K562 (cell line): ENCODE results near the gene LEUTX. TPM values are rescaled to one million over a fixed set of nuclear protein-coding genes. Genes with fewer than 3 reads are reported as not detected.

Experiments
- ATAC-seq: fragments of 200-7000 bp; cut with Tn5 transposase; 3 replicates; pipeline ENCODE4 v1.9.1; 2020; ENCODE audit warnings: moderate library complexity
- BruUV-seq: library from RNA; stranded (reverse); fragments of 400-500 nt; replicated peaks from 2 replicates; lab custom pipeline; 2021; lab: Mats Ljungman, UMichigan
- CTCF ChIA-PET: fragments of 300-600 bp; formaldehyde crosslinking; extraction: SDS; loops from one replicate; lab custom pipeline; 2021; ENCODE audit warnings: low intra/inter-chr PET ratio; lab: Yijun Ruan, JAX
- POLR2A ChIA-PET: fragments of 300-600, 350-650 bp; sonication (Branson Sonifier 250); formaldehyde crosslinking; extraction: SDS; loops from one replicate; lab custom pipeline; 2021; ENCODE audit warnings: antibody characterized with exemption, inconsistent platforms; lab: Yijun Ruan, JAX
- DNase-seq, 4 experiments: peaks; one replicate each; pipeline versions ENCODE4 v3.0.0 to v3.0.0-alpha.2; 2011 to 2018; ENCODE audit warnings: low spot score in 3 of 4, mixed read lengths in 3 of 4; ENCODE audit errors: extremely low read depth in 1 of 4
- FAIRE-seq: peaks from 2 replicates; lab custom pipeline; 2011; peaks lifted over from hg19 to GRCh38; lab: Jason Lieb, UNC
- H2AFZ ChIP-seq: 2 replicates; pipeline ENCODE4 v1.6.0; 2011; ENCODE audit warnings: low read depth, low read length, control low read depth, inconsistent platforms
- H3K27ac ChIP-seq: fragments of 200-600 bp; 3 replicates; pipeline ENCODE4 v1.8.0; 2011; ENCODE audit warnings: low read depth, mild to moderate bottlenecking, control low read depth, inconsistent platforms, low read length, moderate library complexity, mixed read lengths; ENCODE audit errors: extremely low read depth
- H3K27me3 ChIP-seq, 2 experiments: fragments of 300-600 bp in 1 of 2; 2 replicates in 1 of 2; 3 replicates in 1 of 2; pipeline versions ENCODE4 v1.6.0 to v1.8.0; 2011; ENCODE audit warnings: inconsistent platforms in 2 of 2, low read length in 2 of 2, mild to moderate bottlenecking in 1 of 2, mixed read lengths in 1 of 2, moderate library complexity in 1 of 2; ENCODE audit not compliant: control insufficient read depth in 2 of 2, insufficient read depth in 2 of 2
- H3K36me3 ChIP-seq: fragments of 300-600 bp; 3 replicates; pipeline ENCODE4 v1.8.0; 2011; ENCODE audit warnings: mild to moderate bottlenecking, low read length, inconsistent platforms; ENCODE audit not compliant: control insufficient read depth, insufficient read depth
- H3K4me1 ChIP-seq, 2 experiments: fragments of 200-600 bp in 1 of 2; replicated peaks in 1 of 2; 2 replicates in 1 of 2; 3 replicates in 1 of 2; pipeline versions ENCODE4 v1.5.1 to v1.8.0; 2011; ENCODE audit warnings: inconsistent platforms in 2 of 2, low read length in 2 of 2, mild to moderate bottlenecking in 1 of 2, mixed read lengths in 1 of 2, moderate library complexity in 1 of 2; ENCODE audit not compliant: control insufficient read depth in 2 of 2, insufficient read depth in 2 of 2
- H3K4me2 ChIP-seq: 2 replicates; pipeline ENCODE4 v1.6.1; 2011; ENCODE audit warnings: low read length, control low read depth, inconsistent platforms, mixed read lengths; ENCODE audit not compliant: insufficient read depth
- H3K4me3 ChIP-seq: fragments of 200-600 bp; sonication (generic), shearing (Covaris generic); 2 replicates; pipeline ENCODE4 v1.5.1; 2016; ENCODE audit warnings: control low read depth, inconsistent platforms
- H3K79me2 ChIP-seq: fragments of 200-600 bp; 3 replicates; pipeline ENCODE4 v1.8.0; 2011; ENCODE audit warnings: low read length, inconsistent platforms; ENCODE audit not compliant: control insufficient read depth, insufficient read depth
- H3K9ac ChIP-seq, 2 experiments: 2 replicates each; pipeline versions ENCODE4 v1.6.0 to v1.6.1; 2011; ENCODE audit warnings: low read depth in 2 of 2, low read length in 2 of 2, control low read depth in 1 of 2, inconsistent platforms in 1 of 2, mild to moderate bottlenecking in 1 of 2, mixed read lengths in 1 of 2; ENCODE audit not compliant: insufficient read depth in 1 of 2
- H3K9me1 ChIP-seq: one replicate; pipeline ENCODE4 v1.6.0; 2011; ENCODE audit warnings: inconsistent platforms, mild to moderate bottlenecking, low read length, moderate library complexity; ENCODE audit not compliant: control insufficient read depth, insufficient read depth
- H3K9me3 ChIP-seq: replicated peaks from 2 replicates; pipeline ENCODE4 v1.5.1; 2011; ENCODE audit warnings: low read depth, low read length, inconsistent platforms; ENCODE audit not compliant: control insufficient read depth, insufficient read depth
- H4K20me1 ChIP-seq: replicated peaks from 2 replicates; pipeline ENCODE4 v1.6.1; 2011; ENCODE audit warnings: low read length, inconsistent platforms, mixed read lengths; ENCODE audit not compliant: control insufficient read depth, insufficient read depth
- DPF2 ChIP-seq: fragments of 450-650 bp; IDR thresholded peaks from 2 replicates; pipeline ENCODE4 v1.6.1; 2016
- FOXP1 ChIP-seq: sonication (generic); formaldehyde crosslinking; IDR thresholded peaks from 2 replicates; pipeline ENCODE4 v1.8.0; 2022; ENCODE audit warnings: mild to moderate bottlenecking, missing genetic modification reagents
- JUN ChIP-seq, 2 experiments: sonication (generic) in 1 of 2; formaldehyde crosslinking in 1 of 2; IDR thresholded peaks; 2 replicates each; pipeline versions ENCODE4 v1.6.1 to v1.8.0; 2012 to 2022; ENCODE audit warnings: borderline replicate concordance in 2 of 2, mild to moderate bottlenecking in 2 of 2, improper control_type of control experiment in 1 of 2, low read depth in 1 of 2, low read length in 1 of 2, missing genetic modification reagents in 1 of 2
- RNF2 ChIP-seq: sonication (generic); IDR thresholded peaks from 2 replicates; pipeline ENCODE4 v1.6.1; 2016
- ZNF212 ChIP-seq: fragments of 450-650 bp; formaldehyde crosslinking; IDR thresholded peaks from 2 replicates; pipeline ENCODE4 v1.4.0; 2020; ENCODE audit warnings: mild to moderate bottlenecking
- WGBS: fragments of 100-300 bp; shearing (Covaris generic); methylation state at CpG from one replicate; pipeline ENCODE4 v1.1.6; 2016; ENCODE audit warnings: low coverage, mixed read lengths; ENCODE audit not compliant: insufficient coverage; ENCODE audit errors: missing lambda C conversion rate; 5-methylcytosine and 5-hydroxymethylcytosine counted together
- in situ Hi-C: fragments of 300-500 bp; cut with MboI; formaldehyde crosslinking; loops from 4 replicates; pipeline ENCODE4 v1.15.0; 2018; ENCODE audit warnings: inconsistent platforms, mixed read lengths
- intact Hi-C: fragments of 100-400 bp; cut with micrococcal nuclease; formaldehyde crosslinking; loops from 2 replicates; pipeline ENCODE4 v1.14.2; 2022
- polyA plus RNA-seq, 8 experiments: library from polyadenylated mRNA; depleted of rRNA in 4 of 8; stranded (reverse) in 5 of 8; unstranded in 3 of 8; fragments of >200 nt; fragmentation: Nextera tagmentation in 2 of 8; fragmentation: Illumina TruSeq in 1 of 8; extraction: Ambion mirVana in 2 of 8; extraction: Trizol in 1 of 8; gene quantifications; 2 replicates each; pipeline versions ENCODE4 v1.2.1 to v1.2.3, GENCODE V29; 2011 to 2014; ENCODE audit warnings: inconsistent platforms in 1 of 8, missing spikeins in 1 of 8
- total RNA-seq, 7 experiments: library from RNA; depleted of rRNA in 6 of 7; stranded (reverse); fragments of >200 nt in 6 of 7; fragmentation: Illumina TruSeq in 2 of 7; extraction: Trizol in 2 of 7; gene quantifications; 2 replicates each; pipeline versions ENCODE4 v1.2.1 to v1.2.3, GENCODE V29; 2011 to 2021; ENCODE audit warnings: low replicate concordance in 1 of 7
- TF ChIP-seq, protein P1 (sequence below): sonication (generic); formaldehyde crosslinking; IDR thresholded peaks from 2 replicates; pipeline ENCODE4 v1.8.0; 2022; ENCODE audit warnings: missing genetic modification reagents, mild to moderate bottlenecking, borderline replicate concordance
- TF ChIP-seq, protein P2 (sequence below): fragments of 450-650 bp; formaldehyde crosslinking; IDR thresholded peaks from 2 replicates; pipeline ENCODE4 v1.4.0; 2020; ENCODE audit warnings: mild to moderate bottlenecking, moderate library complexity
- TF ChIP-seq, protein P3 (sequence below): fragments of 250-450 bp; sonication (Bioruptor Pico); IDR thresholded peaks from 2 replicates; pipeline ENCODE4 v1.4.0; 2020; ENCODE audit warnings: mild to moderate bottlenecking, moderate library complexity
- TF ChIP-seq, protein P4 (sequence below): fragments of 250-450 bp; sonication (Bioruptor Pico); IDR thresholded peaks from 2 replicates; pipeline ENCODE4 v1.8.0; 2022; ENCODE audit warnings: inconsistent platforms, mild to moderate bottlenecking, moderate library complexity, borderline replicate concordance
- TF ChIP-seq, protein P5 (sequence below): fragments of 250-450 bp; sonication (Bioruptor Pico); IDR thresholded peaks from 2 replicates; pipeline ENCODE4 v1.4.0; 2020; ENCODE audit warnings: mild to moderate bottlenecking

The LEUTX gene
- total and polyA plus RNA-seq, 9 of the 15 experiments (the other 6 are each of a cell fraction or from before 2014, with no cell fraction given), result not detected

DNA sequence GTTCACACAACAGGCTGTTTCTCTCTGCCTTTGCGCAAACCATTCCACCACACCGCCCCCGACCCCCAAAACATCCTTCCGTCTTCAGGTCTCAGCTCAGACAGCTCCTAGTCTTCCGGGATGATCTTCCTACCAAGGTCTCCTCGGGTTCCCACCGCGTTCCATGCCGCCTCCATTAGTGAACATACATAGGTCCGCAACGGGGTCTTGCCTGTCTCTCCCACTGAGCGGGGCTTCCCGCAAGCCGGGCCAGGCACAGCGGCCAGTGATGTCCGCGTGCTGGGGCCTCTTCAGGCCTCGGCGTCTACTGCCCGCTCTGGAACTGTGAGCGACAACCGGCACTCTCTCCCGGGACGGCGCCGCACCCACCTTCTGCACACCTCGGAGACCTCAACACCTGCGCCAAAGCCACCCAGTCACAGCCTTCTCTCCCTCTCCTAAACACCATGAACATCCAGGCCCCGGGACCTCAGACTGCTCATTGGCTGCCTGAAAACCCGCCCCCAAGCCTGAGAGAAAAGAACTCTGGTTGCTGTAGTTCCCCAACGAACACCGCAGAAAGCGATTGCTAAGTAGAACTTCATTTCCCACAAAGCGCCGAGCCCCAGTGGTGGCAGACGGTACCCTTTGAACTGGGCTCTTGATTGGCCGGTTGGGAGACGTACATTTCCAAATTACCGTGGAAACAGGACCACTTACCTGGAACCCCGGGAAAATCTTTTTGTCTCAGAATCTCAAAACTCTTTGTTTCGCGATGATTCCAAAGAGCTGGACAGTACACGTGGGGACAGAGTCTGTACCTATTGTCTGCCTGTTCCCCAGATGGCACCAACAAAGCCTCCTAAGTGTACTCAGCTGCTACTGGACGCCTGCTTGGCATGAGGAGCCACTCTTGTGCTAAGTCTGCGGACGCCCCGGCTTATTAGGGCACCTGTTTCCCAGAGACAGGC lies 45.8 kb downstream of the LEUTX start (continued):
- TF ChIP-seq, protein P1, sequence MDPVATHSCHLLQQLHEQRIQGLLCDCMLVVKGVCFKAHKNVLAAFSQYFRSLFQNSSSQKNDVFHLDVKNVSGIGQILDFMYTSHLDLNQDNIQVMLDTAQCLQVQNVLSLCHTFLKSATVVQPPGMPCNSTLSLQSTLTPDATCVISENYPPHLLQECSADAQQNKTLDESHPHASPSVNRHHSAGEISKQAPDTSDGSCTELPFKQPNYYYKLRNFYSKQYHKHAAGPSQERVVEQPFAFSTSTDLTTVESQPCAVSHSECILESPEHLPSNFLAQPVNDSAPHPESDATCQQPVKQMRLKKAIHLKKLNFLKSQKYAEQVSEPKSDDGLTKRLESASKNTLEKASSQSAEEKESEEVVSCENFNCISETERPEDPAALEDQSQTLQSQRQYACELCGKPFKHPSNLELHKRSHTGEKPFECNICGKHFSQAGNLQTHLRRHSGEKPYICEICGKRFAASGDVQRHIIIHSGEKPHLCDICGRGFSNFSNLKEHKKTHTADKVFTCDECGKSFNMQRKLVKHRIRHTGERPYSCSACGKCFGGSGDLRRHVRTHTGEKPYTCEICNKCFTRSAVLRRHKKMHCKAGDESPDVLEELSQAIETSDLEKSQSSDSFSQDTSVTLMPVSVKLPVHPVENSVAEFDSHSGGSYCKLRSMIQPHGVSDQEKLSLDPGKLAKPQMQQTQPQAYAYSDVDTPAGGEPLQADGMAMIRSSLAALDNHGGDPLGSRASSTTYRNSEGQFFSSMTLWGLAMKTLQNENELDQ (CRISPR knock-in tag), result no peak

DNA sequence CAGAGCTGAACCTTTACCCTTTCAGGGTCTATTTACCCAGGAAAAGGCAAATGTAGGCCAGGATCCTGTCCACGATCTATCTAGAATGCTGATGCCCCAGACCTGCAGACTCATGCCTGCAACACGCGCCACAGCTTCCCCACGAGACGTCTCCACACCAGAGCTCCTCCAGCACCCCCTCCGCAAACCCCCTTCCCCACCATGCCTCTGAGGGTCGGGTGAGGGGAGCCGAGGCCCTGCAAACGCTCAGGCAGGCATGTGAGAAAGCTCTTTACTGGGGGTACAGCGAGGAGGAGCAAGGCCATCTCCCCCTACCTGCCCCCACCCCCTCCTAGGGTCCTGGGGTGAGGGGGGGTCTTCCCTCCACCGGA lies 46.4 kb downstream of the LEUTX start:
- no peaks in the 10 kb centered on the region for H4K20me1 ChIP-seq
- in situ Hi-C loops (no loop called here), intact Hi-C loops (no loop called here)
- peaks cover 0 to 11% of the 10 kb centered on the region in 2 experiments; a peak in 2 of 5 replicates for H3K4me1 ChIP-seq
- no peak overlapping the region for H3K9ac ChIP-seq
- DNase-seq (no peak), FAIRE-seq (no peak), ATAC-seq (no peak)
- peaks cover 3% of the 10 kb centered on the region for H3K9me1 ChIP-seq
- no peak overlapping the region for H3K4me3 ChIP-seq
- no peak overlapping the region for H3K4me2 ChIP-seq
- no peak overlapping the region for H2AFZ ChIP-seq
- WGBS, result 90% methylated on average over 7 of the region's 11 CpGs
- no peak overlapping the region for H3K27ac ChIP-seq
- BruUV-seq, result no TSS peak
- H3K79me2 ChIP-seq, result no peaks in the 10 kb centered on the region
- no peaks in the 10 kb centered on the region for H3K9me3 ChIP-seq
- H3K27me3 ChIP-seq, result no peaks in the 10 kb centered on the region
- CTCF ChIA-PET, result no interaction called here
- H3K36me3 ChIP-seq, result peaks cover 46% of the 10 kb centered on the region; the same call in 2 of the 3 replicates
- POLR2A ChIA-PET, result interaction anchor here (1.4 kb wide), 1 partner anchor 8 kb away, joined by 5 read pairs; no protein-coding TSS in a partner anchor
- TF ChIP-seq RNF2 (no peak), DPF2 (no peak), ZNF212 (CRISPR knock-in tag) (no peak), JUN (IDR thresholded peaks at IDR 0.05; ENCODE audit: borderline replicate concordance, low read depth, low read length) (no peak), JUN (CRISPR knock-in tag; IDR thresholded peaks at IDR 0.05; ENCODE audit: borderline replicate concordance) (no peak), FOXP1 (CRISPR knock-in tag) (no peak)
- TF ChIP-seq, protein P2, sequence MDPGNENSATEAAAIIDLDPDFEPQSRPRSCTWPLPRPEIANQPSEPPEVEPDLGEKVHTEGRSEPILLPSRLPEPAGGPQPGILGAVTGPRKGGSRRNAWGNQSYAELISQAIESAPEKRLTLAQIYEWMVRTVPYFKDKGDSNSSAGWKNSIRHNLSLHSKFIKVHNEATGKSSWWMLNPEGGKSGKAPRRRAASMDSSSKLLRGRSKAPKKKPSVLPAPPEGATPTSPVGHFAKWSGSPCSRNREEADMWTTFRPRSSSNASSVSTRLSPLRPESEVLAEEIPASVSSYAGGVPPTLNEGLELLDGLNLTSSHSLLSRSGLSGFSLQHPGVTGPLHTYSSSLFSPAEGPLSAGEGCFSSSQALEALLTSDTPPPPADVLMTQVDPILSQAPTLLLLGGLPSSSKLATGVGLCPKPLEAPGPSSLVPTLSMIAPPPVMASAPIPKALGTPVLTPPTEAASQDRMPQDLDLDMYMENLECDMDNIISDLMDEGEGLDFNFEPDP (CRISPR knock-in tag), result no peak
- TF ChIP-seq, protein P3, sequence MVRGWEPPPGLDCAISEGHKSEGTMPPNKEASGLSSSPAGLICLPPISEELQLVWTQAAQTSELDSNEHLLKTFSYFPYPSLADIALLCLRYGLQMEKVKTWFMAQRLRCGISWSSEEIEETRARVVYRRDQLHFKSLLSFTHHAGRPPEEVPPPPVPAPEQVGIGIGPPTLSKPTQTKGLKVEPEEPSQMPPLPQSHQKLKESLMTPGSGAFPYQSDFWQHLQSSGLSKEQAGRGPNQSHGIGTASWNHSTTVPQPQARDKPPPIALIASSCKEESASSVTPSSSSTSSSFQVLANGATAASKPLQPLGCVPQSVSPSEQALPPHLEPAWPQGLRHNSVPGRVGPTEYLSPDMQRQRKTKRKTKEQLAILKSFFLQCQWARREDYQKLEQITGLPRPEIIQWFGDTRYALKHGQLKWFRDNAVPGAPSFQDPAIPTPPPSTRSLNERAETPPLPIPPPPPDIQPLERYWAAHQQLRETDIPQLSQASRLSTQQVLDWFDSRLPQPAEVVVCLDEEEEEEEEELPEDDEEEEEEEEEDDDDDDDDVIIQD (CRISPR knock-in tag), result no peak
- TF ChIP-seq, protein P4, sequence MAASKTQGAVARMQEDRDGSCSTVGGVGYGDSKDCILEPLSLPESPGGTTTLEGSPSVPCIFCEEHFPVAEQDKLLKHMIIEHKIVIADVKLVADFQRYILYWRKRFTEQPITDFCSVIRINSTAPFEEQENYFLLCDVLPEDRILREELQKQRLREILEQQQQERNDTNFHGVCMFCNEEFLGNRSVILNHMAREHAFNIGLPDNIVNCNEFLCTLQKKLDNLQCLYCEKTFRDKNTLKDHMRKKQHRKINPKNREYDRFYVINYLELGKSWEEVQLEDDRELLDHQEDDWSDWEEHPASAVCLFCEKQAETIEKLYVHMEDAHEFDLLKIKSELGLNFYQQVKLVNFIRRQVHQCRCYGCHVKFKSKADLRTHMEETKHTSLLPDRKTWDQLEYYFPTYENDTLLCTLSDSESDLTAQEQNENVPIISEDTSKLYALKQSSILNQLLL (CRISPR knock-in tag), result no peak
- TF ChIP-seq, protein P5, sequence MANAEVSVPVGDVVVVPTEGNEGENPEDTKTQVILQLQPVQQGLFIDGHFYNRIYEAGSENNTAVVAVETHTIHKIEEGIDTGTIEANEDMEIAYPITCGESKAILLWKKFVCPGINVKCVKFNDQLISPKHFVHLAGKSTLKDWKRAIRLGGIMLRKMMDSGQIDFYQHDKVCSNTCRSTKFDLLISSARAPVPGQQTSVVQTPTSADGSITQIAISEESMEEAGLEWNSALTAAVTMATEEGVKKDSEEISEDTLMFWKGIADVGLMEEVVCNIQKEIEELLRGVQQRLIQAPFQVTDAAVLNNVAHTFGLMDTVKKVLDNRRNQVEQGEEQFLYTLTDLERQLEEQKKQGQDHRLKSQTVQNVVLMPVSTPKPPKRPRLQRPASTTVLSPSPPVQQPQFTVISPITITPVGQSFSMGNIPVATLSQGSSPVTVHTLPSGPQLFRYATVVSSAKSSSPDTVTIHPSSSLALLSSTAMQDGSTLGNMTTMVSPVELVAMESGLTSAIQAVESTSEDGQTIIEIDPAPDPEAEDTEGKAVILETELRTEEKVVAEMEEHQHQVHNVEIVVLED, result no peak
